ENCODE data around the gene NR2F2.

Gene NR2F2

GRCh38 chr15:96307856-96308394 lies 22.6 kb upstream of the NR2F2 start:
- TF ChIP-seq, protein P1, sequence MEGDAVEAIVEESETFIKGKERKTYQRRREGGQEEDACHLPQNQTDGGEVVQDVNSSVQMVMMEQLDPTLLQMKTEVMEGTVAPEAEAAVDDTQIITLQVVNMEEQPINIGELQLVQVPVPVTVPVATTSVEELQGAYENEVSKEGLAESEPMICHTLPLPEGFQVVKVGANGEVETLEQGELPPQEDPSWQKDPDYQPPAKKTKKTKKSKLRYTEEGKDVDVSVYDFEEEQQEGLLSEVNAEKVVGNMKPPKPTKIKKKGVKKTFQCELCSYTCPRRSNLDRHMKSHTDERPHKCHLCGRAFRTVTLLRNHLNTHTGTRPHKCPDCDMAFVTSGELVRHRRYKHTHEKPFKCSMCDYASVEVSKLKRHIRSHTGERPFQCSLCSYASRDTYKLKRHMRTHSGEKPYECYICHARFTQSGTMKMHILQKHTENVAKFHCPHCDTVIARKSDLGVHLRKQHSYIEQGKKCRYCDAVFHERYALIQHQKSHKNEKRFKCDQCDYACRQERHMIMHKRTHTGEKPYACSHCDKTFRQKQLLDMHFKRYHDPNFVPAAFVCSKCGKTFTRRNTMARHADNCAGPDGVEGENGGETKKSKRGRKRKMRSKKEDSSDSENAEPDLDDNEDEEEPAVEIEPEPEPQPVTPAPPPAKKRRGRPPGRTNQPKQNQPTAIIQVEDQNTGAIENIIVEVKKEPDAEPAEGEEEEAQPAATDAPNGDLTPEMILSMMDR (IDR thresholded peaks at IDR 0.05; ENCODE audit: low read depth, low read length), result no peak
- no peak overlapping the region for H3K4me3 ChIP-seq (ENCODE audit: low read depth, low read length)

DNA sequence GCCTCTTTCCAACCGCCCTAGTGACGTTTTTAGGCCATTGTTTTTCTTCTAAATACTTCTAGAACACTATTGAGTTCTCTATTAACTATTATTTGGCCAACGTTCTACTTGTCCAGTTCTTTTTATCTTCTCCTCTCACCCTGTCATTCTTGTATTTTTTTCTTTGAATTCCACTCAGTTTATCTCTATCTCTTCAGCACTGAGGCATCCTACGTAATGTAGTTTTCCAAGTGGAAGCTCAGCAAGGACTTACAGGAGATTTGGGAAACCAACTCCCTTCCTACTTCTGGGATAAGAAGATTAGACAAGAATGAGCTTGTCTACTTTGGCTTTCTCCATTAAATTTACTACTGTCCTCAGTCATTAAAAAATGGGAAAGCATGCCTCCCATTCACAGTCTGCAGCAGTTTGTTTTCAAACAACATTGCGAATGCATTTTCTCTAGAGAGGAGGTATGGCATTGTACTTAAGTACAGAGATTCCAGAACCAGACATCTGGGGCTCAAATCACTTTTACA lies 21.3 kb upstream of the NR2F2 start:
- H3K4me3 ChIP-seq (ENCODE audit: low read depth, low read length), result no peak overlapping the region
- TF ChIP-seq, protein P1 (IDR thresholded peaks at IDR 0.05; ENCODE audit: low read depth, low read length), result no peak

GRCh38 chr15:96311256-96311955 lies 19.1 kb upstream of the NR2F2 start:
- H3K4me3 ChIP-seq (ENCODE audit: low read depth, low read length), result no peak overlapping the region
- TF ChIP-seq, protein P1 (IDR thresholded peaks at IDR 0.05; ENCODE audit: low read depth, low read length), result no peak

DNA sequence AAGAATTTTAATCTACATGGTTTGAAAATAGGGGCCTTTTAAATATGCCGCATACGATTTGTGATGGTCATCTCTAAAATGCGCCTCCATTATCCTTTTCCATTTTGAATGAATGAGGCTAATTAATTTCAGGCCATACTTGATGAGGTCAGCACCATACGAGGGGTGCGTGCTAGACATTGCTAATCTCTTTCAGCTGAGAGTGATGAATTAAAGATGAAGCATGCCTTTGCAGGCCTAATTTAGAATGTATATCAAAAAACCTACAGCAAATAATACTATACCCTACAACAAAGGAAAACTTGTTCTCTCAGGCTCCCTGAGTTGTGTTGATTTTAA lies 18.6 kb upstream of the NR2F2 start:
- TF ChIP-seq, protein P1 (IDR thresholded peaks at IDR 0.05; ENCODE audit: low read depth, low read length), result no peak

GRCh38 chr15:96312641-96313335 lies 17.7 kb upstream of the NR2F2 start:
- TF ChIP-seq, protein P1 (IDR thresholded peaks at IDR 0.05; ENCODE audit: low read depth, low read length), result no peak
- no peak overlapping the region for H3K4me3 ChIP-seq (ENCODE audit: low read depth, low read length)

More for the DNA sequence above, 18.6 kb upstream of the NR2F2 start:
- H3K4me3 ChIP-seq (ENCODE audit: low read depth, low read length), result no peak overlapping the region

DNA sequence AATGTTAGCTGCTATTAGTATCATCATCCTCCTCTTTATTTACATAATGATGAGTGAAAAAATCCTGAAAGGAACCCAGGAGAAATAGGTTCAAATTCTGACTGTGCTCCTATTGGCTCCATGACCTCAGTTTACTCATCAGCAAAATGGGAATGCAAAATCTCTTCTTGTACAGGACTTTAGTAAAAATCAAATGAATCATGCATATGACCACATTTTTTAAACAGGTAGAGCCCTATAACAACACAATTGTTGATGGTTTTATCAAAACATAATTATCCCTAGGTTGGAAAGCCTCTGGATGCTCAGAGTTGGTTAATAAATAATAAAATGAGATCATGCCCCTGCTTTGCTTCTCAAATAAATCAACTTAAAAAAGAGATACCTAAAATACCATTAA lies 16.0 kb upstream of the NR2F2 start:
- TF ChIP-seq, protein P1 (IDR thresholded peaks at IDR 0.05; ENCODE audit: low read depth, low read length), result no peak
- no peak overlapping the region for H3K4me3 ChIP-seq (ENCODE audit: low read depth, low read length)

DNA sequence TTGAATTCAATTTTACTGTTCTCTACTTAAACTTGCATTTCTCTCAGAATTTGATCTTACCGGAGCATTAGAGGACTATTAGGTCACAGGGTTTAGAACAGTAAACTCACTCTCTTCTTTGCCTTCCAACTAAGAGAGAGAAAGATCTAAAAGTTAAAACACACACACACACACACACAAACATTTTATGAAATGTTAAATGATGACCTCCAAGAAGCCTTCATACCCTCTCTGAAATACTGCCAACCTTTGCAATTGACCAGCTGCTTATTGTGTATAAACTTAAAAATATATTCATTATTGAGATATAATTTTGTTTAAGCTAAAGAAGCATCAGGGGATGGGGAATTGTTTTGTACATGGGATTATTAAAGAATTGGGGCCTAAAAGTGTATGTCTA lies 15.5 kb upstream of the NR2F2 start:
- TF ChIP-seq, protein P1 (IDR thresholded peaks at IDR 0.05; ENCODE audit: low read depth, low read length), result no peak

More for the DNA sequence above, 15.5 kb upstream of the NR2F2 start:
- H3K4me3 ChIP-seq (ENCODE audit: low read depth, low read length), result no peak overlapping the region
